Lower leg skin (tissue), 3 donors: ENCODE data around the gene BTBD16.

ENCODE experiments used
- CTCF ChIP-seq, 3 donors: fragments of 450-650 bp; IDR thresholded peaks; one replicate each; pipeline ENCODE4 v1.5.1; 2016; ENCODE audit warnings: antibody characterized with exemption in 3 of 3, mild to moderate bottlenecking in 3 of 3, moderate library complexity in 2 of 3
- POLR2A ChIP-seq, 2 donors: fragments of 450-650 bp; IDR thresholded peaks; one replicate each; pipeline ENCODE4 v1.6.1; 2016 to 2017; ENCODE audit warnings: antibody characterized with exemption in 2 of 2, mild to moderate bottlenecking in 1 of 2, moderate library complexity in 1 of 2

- no peak for TF ChIP-seq CTCF (IDR thresholded peaks at IDR 0.05)
- TF ChIP-seq POLR2A (IDR thresholded peaks at IDR 0.05) = no peak
Observed at GRCh38 chr10:122252805-122253204, 18.3 kb upstream of the BTBD16 start.
